HEK293 (cell line): ENCODE results near the gene UTP14C.

Experiments used
- CTCF ChIA-PET: fragments of 350-600 bp; formaldehyde crosslinking; extraction: SDS; loops from one replicate; lab custom pipeline; 2021; ENCODE audit warnings: antibody characterized with exemption; lab: Yijun Ruan, JAX
- POLR2A ChIA-PET: fragments of 300-600 bp; formaldehyde crosslinking; extraction: SDS; loops from one replicate; lab custom pipeline; 2020; ENCODE audit warnings: antibody characterized with exemption, inconsistent platforms; lab: Yijun Ruan, JAX
- H3K27ac ChIP-seq: fragments of 200-500 bp; sonication (Bioruptor generic); 2 replicates; pipeline ENCODE4 v1.5.1; 2014; ENCODE audit warnings: low read depth, low read length, control low read depth, inconsistent platforms; ENCODE audit errors: extremely low read depth
- H3K36me3 ChIP-seq, 2 experiments: fragments of 200-500 bp in 1 of 2; sonication (Bioruptor generic) in 1 of 2; 1 replicate in 1 of 2; 2 replicates in 1 of 2; pipeline ENCODE4 v1.5.1; 2014 to 2017; ENCODE audit warnings: inconsistent platforms in 2 of 2, low read length in 2 of 2; ENCODE audit not compliant: control insufficient read depth in 2 of 2, insufficient read depth in 1 of 2
- H3K4me1 ChIP-seq: fragments of 200-500 bp; sonication (Bioruptor generic); 2 replicates; pipeline ENCODE4 v1.5.1; 2014; ENCODE audit warnings: mild to moderate bottlenecking, low read length, inconsistent platforms; ENCODE audit not compliant: control insufficient read depth, insufficient read depth
- H3K4me3 ChIP-seq: 2 replicates; pipeline ENCODE4 v1.5.1; 2011; ENCODE audit warnings: low read depth, mild to moderate bottlenecking, control low read depth, low read length, moderate library complexity
- H3K9me3 ChIP-seq: fragments of 200-500 bp; sonication (Bioruptor generic); 2 replicates; pipeline ENCODE4 v1.5.1; 2014; ENCODE audit warnings: low read depth, low read length, inconsistent platforms; ENCODE audit not compliant: control insufficient read depth, insufficient read depth
- EGR2 ChIP-seq: fragments of 450-650 bp; formaldehyde crosslinking; IDR thresholded peaks from 2 replicates; pipeline ENCODE4 v1.5.1; 2016; ENCODE audit warnings: low read depth, missing biosample characterization, missing genetic modification characterization
- HOXA7 ChIP-seq: sonication (generic); formaldehyde crosslinking; IDR thresholded peaks from 2 replicates; pipeline ENCODE4 v1.8.1; 2022; ENCODE audit warnings: missing genetic modification reagents, borderline replicate concordance
- KLF1 ChIP-seq: fragments of 450-650 bp; formaldehyde crosslinking; IDR thresholded peaks from 2 replicates; pipeline ENCODE4 v1.5.1; 2016; ENCODE audit warnings: missing biosample characterization, missing genetic modification characterization
- KLF8 ChIP-seq: fragments of 450-650 bp; formaldehyde crosslinking; IDR thresholded peaks from 2 replicates; pipeline ENCODE4 v1.5.1; 2016; ENCODE audit warnings: missing biosample characterization, missing genetic modification characterization
- YY2 ChIP-seq: fragments of 450-650 bp; formaldehyde crosslinking; IDR thresholded peaks from 2 replicates; pipeline ENCODE4 v1.5.1; 2016; ENCODE audit warnings: missing biosample characterization, missing genetic modification characterization
- ZBTB17 ChIP-seq: fragments of 450-650 bp; formaldehyde crosslinking; IDR thresholded peaks from 2 replicates; pipeline ENCODE4 v1.5.1; 2016; ENCODE audit warnings: missing biosample characterization, missing genetic modification characterization
- ZBTB21 ChIP-seq: fragments of 450-650 bp; formaldehyde crosslinking; IDR thresholded peaks from 2 replicates; pipeline ENCODE4 v1.5.1; 2017; ENCODE audit warnings: missing biosample characterization, missing genetic modification characterization
- ZBTB26 ChIP-seq: fragments of 450-650 bp; formaldehyde crosslinking; optimal IDR thresholded peaks from 2 replicates; pipeline ENCODE3; 2016; ENCODE audit warnings: missing biosample characterization, mild to moderate bottlenecking, missing genetic modification characterization
- ZNF140 ChIP-seq: fragments of 450-650 bp; formaldehyde crosslinking; IDR thresholded peaks from 2 replicates; pipeline ENCODE4 v1.5.1; 2016; ENCODE audit warnings: missing biosample characterization, missing genetic modification characterization
- ZNF155 ChIP-seq: fragments of 450-650 bp; formaldehyde crosslinking; IDR thresholded peaks from 2 replicates; pipeline ENCODE4 v1.5.1; 2016; ENCODE audit warnings: missing biosample characterization, missing genetic modification characterization
- ZNF175 ChIP-seq: fragments of 450-650 bp; formaldehyde crosslinking; IDR thresholded peaks from 2 replicates; pipeline ENCODE4 v1.5.1; 2016; ENCODE audit warnings: missing biosample characterization, missing genetic modification characterization
- ZNF184 ChIP-seq: fragments of 450-650 bp; IDR thresholded peaks from 2 replicates; pipeline ENCODE4 v1.5.1; 2018; ENCODE audit warnings: missing biosample characterization, mild to moderate bottlenecking, missing genetic modification characterization
- ZNF223 ChIP-seq: fragments of 450-650 bp; formaldehyde crosslinking; IDR thresholded peaks from 2 replicates; pipeline ENCODE4 v1.5.1; 2016; ENCODE audit warnings: missing biosample characterization, missing genetic modification characterization
- ZNF24 ChIP-seq: fragments of 450-650 bp; formaldehyde crosslinking; IDR thresholded peaks from 2 replicates; pipeline ENCODE4 v1.5.1; 2016; ENCODE audit warnings: missing biosample characterization, missing genetic modification characterization
- ZNF324 ChIP-seq: fragments of 450-650 bp; formaldehyde crosslinking; IDR thresholded peaks from 2 replicates; pipeline ENCODE4 v1.5.1; 2016; ENCODE audit warnings: missing biosample characterization, missing genetic modification characterization
- ZNF560 ChIP-seq: fragments of 450-650 bp; formaldehyde crosslinking; IDR thresholded peaks from 2 replicates; pipeline ENCODE4 v1.5.1; 2017; ENCODE audit warnings: missing biosample characterization, missing genetic modification characterization, borderline replicate concordance
- ZNF654 ChIP-seq: fragments of 450-650 bp; formaldehyde crosslinking; IDR thresholded peaks from 2 replicates; pipeline ENCODE4 v1.5.1; 2016; ENCODE audit warnings: low read depth, missing biosample characterization, missing genetic modification characterization
- ZNF658 ChIP-seq: fragments of 450-650 bp; formaldehyde crosslinking; IDR thresholded peaks from 2 replicates; pipeline ENCODE4; 2016; ENCODE audit warnings: missing biosample characterization, missing genetic modification characterization
- ZNF664 ChIP-seq: fragments of 450-650 bp; formaldehyde crosslinking; IDR thresholded peaks from 2 replicates; pipeline ENCODE4 v1.5.1; 2016; ENCODE audit warnings: missing biosample characterization, missing genetic modification characterization
- ZNF701 ChIP-seq: fragments of 450-650 bp; formaldehyde crosslinking; IDR thresholded peaks from 2 replicates; pipeline ENCODE4 v1.5.1; 2016; ENCODE audit warnings: missing biosample characterization, missing genetic modification characterization
- ZNF707 ChIP-seq: fragments of 450-650 bp; formaldehyde crosslinking; IDR thresholded peaks from 2 replicates; pipeline ENCODE4 v1.5.1; 2016; ENCODE audit warnings: missing biosample characterization, missing genetic modification characterization
- TF ChIP-seq, protein P1 (sequence below): fragments of 450-650 bp; formaldehyde crosslinking; IDR thresholded peaks from 2 replicates; pipeline ENCODE4 v1.5.1; 2016; ENCODE audit warnings: missing biosample characterization, missing genetic modification characterization
- TF ChIP-seq, protein P2 (sequence below): fragments of 450-650 bp; formaldehyde crosslinking; IDR thresholded peaks from 2 replicates; pipeline ENCODE4 v1.5.1; 2016; ENCODE audit warnings: missing biosample characterization, missing genetic modification characterization
- TF ChIP-seq, protein P3 (sequence below): fragments of 450-650 bp; formaldehyde crosslinking; IDR thresholded peaks from 2 replicates; pipeline ENCODE4 v1.5.1; 2017; ENCODE audit warnings: missing biosample characterization, missing genetic modification characterization

The UTP14C gene

DNA sequence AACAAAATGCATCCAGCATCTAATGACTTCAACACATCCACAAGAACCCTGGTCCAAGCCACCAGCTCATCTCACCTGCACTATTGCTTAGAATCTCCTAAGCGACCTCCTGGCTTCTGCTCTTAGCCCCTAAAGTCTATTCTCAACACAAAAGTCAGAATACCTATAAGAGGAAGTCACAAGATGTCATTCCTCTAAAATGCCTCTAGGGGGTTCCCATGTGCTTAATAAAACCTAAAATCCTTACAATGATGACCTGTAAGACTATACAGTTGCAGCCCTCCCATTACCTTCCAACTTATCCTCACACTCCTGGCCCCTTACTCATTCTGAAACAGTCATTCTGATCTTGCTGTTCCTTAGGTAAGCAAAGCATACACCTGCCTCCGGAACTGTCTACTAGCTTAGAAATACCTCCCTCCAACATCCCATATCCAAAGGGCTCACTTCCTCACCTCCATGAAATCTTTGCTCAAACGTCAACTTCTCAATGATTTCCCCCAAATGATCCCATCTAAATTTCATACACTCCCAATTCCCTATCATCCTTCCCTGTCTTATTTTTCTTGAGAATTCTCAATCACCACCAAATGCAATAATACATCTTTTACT is 23.3 kb upstream of the UTP14C start:
- H3K36me3 ChIP-seq, result no peaks in the 10 kb centered on the region
- CTCF ChIA-PET, result interaction anchor here (0.6 to 2.6 kb wide), 10 partner anchors 9 to 561 kb away, joined by 3 to 16 read pairs (median 4); partner anchors contain the start of gene ALG11
- H3K9me3 ChIP-seq, result no peaks in the 10 kb centered on the region
- H3K4me3 ChIP-seq, result no peak overlapping the region
- H3K4me1 ChIP-seq, result peaks cover 12% of the 10 kb centered on the region
- TF ChIP-seq ZNF654 (tag by site-specific recombination) (peak; percentile 51), HOXA7 (CRISPR knock-in tag) (no peak), ZBTB26 (tag by site-specific recombination) (peak; percentile 10)
- no peak overlapping the region for H3K27ac ChIP-seq
- POLR2A ChIA-PET, result no interaction called here

- H3K4me3 ChIP-seq, result no peak overlapping the region
- TF ChIP-seq, protein P1, sequence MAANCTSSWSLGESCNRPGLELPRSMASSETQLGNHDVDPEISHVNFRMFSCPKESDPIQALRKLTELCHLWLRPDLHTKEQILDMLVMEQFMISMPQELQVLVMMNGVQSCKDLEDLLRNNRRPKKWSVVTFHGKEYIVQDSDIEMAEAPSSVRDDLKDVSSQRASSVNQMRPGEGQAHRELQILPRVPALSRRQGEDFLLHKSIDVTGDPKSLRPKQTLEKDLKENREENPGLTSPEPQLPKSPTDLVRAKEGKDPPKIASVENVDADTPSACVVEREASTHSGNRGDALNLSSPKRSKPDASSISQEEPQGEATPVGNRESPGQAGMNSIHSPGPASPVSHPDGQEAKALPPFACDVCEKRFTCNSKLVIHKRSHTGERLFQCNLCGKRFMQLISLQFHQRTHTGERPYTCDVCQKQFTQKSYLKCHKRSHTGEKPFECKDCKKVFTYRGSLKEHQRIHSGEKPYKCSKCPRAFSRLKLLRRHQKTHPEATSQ (tag by site-specific recombination), result no peak
- TF ChIP-seq EGR2 (tag by site-specific recombination) (no peak), ZNF24 (no peak), KLF8 (tag by site-specific recombination) (no peak), ZNF223 (tag by site-specific recombination) (no peak), ZNF664 (tag by site-specific recombination) (no peak)
- TF ChIP-seq, protein P2, sequence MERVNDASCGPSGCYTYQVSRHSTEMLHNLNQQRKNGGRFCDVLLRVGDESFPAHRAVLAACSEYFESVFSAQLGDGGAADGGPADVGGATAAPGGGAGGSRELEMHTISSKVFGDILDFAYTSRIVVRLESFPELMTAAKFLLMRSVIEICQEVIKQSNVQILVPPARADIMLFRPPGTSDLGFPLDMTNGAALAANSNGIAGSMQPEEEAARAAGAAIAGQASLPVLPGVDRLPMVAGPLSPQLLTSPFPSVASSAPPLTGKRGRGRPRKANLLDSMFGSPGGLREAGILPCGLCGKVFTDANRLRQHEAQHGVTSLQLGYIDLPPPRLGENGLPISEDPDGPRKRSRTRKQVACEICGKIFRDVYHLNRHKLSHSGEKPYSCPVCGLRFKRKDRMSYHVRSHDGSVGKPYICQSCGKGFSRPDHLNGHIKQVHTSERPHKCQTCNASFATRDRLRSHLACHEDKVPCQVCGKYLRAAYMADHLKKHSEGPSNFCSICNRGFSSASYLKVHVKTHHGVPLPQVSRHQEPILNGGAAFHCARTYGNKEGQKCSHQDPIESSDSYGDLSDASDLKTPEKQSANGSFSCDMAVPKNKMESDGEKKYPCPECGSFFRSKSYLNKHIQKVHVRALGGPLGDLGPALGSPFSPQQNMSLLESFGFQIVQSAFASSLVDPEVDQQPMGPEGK (tag by site-specific recombination), result no peak
- TF ChIP-seq, all 188 proteins: peak for 0
- CTCF ChIA-PET, result interaction anchor here (0.6 to 2.6 kb wide), 5 partner anchors 10 to 225 kb away, joined by 3 to 16 read pairs (median 3); no protein-coding TSS in a partner anchor
- no peaks in the 10 kb centered on the region for H3K36me3 ChIP-seq
- H3K27ac ChIP-seq, result no peak overlapping the region
- POLR2A ChIA-PET, result interaction anchor here (0.6 kb wide), 1 partner anchor 26 kb away, joined by 3 read pairs; no protein-coding TSS in a partner anchor
- H3K4me1 ChIP-seq, result peaks cover 10% of the 10 kb centered on the region
- no peaks in the 10 kb centered on the region for H3K9me3 ChIP-seq
Observed at GRCh38 chr13:52002361-52002760, 22.1 kb upstream of the UTP14C start.

GRCh38 chr13:52003541-52003940 is 20.9 kb upstream of the UTP14C start:
- POLR2A ChIA-PET, result no interaction called here
- Histone ChIP-seq H3K4me1 (0 out of 2 replicates have a peak, but pooled peaks cover 3% of the 10 kb centered on the region), H3K36me3 (no peaks in the 10 kb centered on the region), H3K27ac (no peak overlapping the region), H3K4me3 (no peak overlapping the region), H3K9me3 (no peaks in the 10 kb centered on the region)
- CTCF ChIA-PET, result interaction anchor here (0.7 to 1.1 kb wide), 2 partner anchors 20 to 124 kb away, joined by 4 read pairs; no protein-coding TSS in a partner anchor
- no peak for TF ChIP-seq YY2 (tag by site-specific recombination)
- no peak for TF ChIP-seq ZNF658 (tag by site-specific recombination)
- no peak for TF ChIP-seq ZBTB17
- no peak for TF ChIP-seq ZNF701 (tag by site-specific recombination)
- no peak for TF ChIP-seq ZNF140 (tag by site-specific recombination)
- TF ChIP-seq, protein P3, sequence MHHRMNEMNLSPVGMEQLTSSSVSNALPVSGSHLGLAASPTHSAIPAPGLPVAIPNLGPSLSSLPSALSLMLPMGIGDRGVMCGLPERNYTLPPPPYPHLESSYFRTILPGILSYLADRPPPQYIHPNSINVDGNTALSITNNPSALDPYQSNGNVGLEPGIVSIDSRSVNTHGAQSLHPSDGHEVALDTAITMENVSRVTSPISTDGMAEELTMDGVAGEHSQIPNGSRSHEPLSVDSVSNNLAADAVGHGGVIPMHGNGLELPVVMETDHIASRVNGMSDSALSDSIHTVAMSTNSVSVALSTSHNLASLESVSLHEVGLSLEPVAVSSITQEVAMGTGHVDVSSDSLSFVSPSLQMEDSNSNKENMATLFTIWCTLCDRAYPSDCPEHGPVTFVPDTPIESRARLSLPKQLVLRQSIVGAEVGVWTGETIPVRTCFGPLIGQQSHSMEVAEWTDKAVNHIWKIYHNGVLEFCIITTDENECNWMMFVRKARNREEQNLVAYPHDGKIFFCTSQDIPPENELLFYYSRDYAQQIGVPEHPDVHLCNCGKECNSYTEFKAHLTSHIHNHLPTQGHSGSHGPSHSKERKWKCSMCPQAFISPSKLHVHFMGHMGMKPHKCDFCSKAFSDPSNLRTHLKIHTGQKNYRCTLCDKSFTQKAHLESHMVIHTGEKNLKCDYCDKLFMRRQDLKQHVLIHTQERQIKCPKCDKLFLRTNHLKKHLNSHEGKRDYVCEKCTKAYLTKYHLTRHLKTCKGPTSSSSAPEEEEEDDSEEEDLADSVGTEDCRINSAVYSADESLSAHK (tag by site-specific recombination), result no peak
- no peak for TF ChIP-seq ZBTB21
- no peak for TF ChIP-seq ZNF707 (tag by site-specific recombination)
- no peak for TF ChIP-seq KLF1 (tag by site-specific recombination)
- TF ChIP-seq ZNF184 (tag by site-specific recombination), result no peak
- TF ChIP-seq ZNF560 (tag by site-specific recombination), result no peak
- no peak for TF ChIP-seq ZNF24
- TF ChIP-seq ZNF175, result no peak
- TF ChIP-seq ZNF155 (tag by site-specific recombination), result no peak
- no peak for TF ChIP-seq ZNF324 (tag by site-specific recombination)
